ENCODE data around the gene AIMP1.

Gene AIMP1

DNA sequence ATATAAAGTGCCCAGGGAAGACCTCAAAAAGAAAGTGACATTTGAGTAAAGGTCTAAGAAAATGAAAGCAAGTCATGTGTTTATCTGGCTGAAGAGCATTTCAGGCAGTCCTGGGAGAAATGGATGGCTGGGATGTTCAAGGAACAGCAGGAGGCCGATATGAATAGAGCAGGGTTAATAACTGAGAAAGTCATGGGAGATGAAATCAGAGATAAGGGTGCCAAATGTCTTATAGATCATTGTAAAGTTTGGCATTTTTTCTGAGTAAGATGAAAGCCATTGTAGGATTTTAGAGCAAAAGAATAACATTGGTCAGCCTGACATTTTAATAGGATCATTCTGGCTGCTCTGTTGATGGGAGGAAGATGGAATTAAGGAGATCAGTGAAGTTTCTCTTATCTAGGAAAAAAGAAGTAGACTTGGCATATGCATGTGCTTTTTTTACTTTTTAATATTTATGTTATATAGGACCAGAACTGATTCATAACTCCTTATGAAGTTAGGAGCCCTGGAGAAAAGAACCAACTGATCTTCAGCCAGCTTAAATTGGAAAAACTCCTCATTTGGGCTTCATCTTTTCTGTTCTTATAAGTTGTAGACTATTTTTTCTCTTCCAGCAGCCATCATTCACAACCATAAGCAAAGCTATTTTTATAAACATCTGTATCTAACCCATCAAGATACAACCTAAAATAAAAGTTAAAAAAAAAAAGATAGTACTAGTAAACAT is 18.6 kb downstream of the AIMP1 start:
- 0 out of 2 replicates have a peak, but pooled peaks cover 4% of the 10 kb centered on the region for H3K9me3 ChIP-seq (ENCODE audit: insufficient read depth, low read depth, low read length)
- H3K9ac ChIP-seq (ENCODE audit: low read depth, low read length) = no peak overlapping the region
- no peaks in the 10 kb centered on the region for H3K27me3 ChIP-seq (ENCODE audit: insufficient read depth, low read length)
- H3K27ac ChIP-seq (ENCODE audit: low read length) = no peak overlapping the region
- peaks cover 76% of the 10 kb centered on the region for H3K36me3 ChIP-seq (ENCODE audit: insufficient read depth, low read depth, low read length)
- H3K4me3 ChIP-seq (ENCODE audit: low read length) = no peak overlapping the region
- H3K4me1 ChIP-seq (ENCODE audit: insufficient read depth, low read length) = no peaks in the 10 kb centered on the region

DNA sequence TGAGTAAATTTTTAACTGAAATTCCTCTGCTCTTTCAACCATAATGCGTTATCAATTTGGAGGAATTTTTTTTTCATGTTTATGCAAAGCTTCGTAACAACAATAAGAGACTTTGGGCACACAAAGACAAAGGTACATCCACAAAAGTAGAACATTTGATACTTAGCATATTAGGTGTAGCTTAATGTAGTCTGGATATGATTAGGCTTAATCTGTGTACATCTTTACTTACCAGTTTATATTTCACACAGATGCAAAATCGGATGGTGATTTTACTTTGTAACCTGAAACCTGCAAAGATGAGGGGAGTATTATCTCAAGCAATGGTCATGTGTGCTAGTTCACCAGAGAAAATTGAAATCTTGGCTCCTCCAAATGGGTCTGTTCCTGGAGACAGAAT is 20.3 kb downstream of the AIMP1 start:
- 0 out of 2 replicates have a peak, but pooled peaks cover 4% of the 10 kb centered on the region for H3K9me3 ChIP-seq (ENCODE audit: insufficient read depth, low read depth, low read length)
- H3K36me3 ChIP-seq (ENCODE audit: insufficient read depth, low read depth, low read length) = peaks cover 63% of the 10 kb centered on the region
- no peaks in the 10 kb centered on the region for H3K27me3 ChIP-seq (ENCODE audit: insufficient read depth, low read length)

GRCh38 chr4:106337916-106338315 is 21.6 kb downstream of the AIMP1 start:
- no peak overlapping the region for H3K27ac ChIP-seq (ENCODE audit: low read length)
- no peaks in the 10 kb centered on the region for H3K27me3 ChIP-seq (ENCODE audit: insufficient read depth, low read length)
- 0 out of 2 replicates have a peak, but pooled peaks cover 4% of the 10 kb centered on the region for H3K9me3 ChIP-seq (ENCODE audit: insufficient read depth, low read depth, low read length)
- no peak overlapping the region for H3K9ac ChIP-seq (ENCODE audit: low read depth, low read length)
- peaks cover 53% of the 10 kb centered on the region for H3K36me3 ChIP-seq (ENCODE audit: insufficient read depth, low read depth, low read length)
- H3K4me1 ChIP-seq (ENCODE audit: insufficient read depth, low read length) = no peaks in the 10 kb centered on the region
- no peak overlapping the region for H3K4me3 ChIP-seq (ENCODE audit: low read length)

More for the DNA sequence above, 20.3 kb downstream of the AIMP1 start:
- Histone ChIP-seq H3K9ac (ENCODE audit: low read depth, low read length) (no peak overlapping the region), H3K27ac (ENCODE audit: low read length) (no peak overlapping the region), H3K4me1 (ENCODE audit: insufficient read depth, low read length) (no peaks in the 10 kb centered on the region), H3K4me3 (ENCODE audit: low read length) (no peak overlapping the region)

DNA sequence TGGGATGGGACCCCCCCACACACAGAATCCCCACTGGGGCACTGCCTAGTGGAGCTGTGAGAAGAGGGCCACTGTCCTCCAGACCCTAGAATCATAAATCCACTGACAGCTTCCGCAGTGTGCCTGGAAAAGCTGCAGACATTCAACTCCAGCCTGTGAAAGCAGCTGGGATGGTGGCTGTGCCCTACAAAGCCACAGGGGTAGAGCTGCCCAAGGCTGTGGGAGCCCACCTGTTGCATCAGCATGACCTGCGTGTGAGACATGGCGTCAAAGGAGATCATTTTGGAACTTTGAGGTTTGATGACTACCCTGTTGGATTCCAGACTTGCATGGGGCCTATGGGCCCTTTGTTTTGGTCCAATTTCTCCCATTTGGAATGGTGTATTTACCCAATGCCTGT is 22.3 kb downstream of the AIMP1 start:
- Histone ChIP-seq H3K4me1 (ENCODE audit: insufficient read depth, low read length) (no peaks in the 10 kb centered on the region), H3K4me3 (ENCODE audit: low read length) (no peak overlapping the region), H3K9ac (ENCODE audit: low read depth, low read length) (no peak overlapping the region), H3K27me3 (ENCODE audit: insufficient read depth, low read length) (no peaks in the 10 kb centered on the region), H3K36me3 (ENCODE audit: insufficient read depth, low read depth, low read length) (peaks cover 47% of the 10 kb centered on the region), H3K27ac (ENCODE audit: low read length) (no peak overlapping the region), H3K9me3 (ENCODE audit: insufficient read depth, low read depth, low read length) (0 out of 2 replicates have a peak, but pooled peaks cover 4% of the 10 kb centered on the region)

DNA sequence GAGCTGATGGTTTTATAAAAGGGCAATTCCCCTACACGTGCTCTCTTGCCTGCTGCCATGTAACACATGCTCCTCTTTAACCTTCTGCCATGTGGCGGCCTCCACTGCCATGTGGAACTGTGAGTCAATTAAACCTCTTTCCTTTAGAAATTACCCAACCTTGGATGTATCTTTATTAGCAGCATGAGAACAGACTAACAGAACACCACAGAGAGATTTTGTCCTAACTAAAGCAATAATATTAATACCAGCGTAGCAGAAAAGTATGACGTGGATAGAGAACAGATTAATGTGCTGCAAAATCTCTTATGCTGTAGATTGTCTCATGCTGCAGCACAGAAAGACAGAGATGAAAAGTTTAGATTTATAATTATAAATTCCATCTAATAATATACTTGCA is 23.1 kb downstream of the AIMP1 start:
- Histone ChIP-seq H3K9ac (ENCODE audit: low read depth, low read length) (no peak overlapping the region), H3K4me1 (ENCODE audit: insufficient read depth, low read length) (no peaks in the 10 kb centered on the region), H3K4me3 (ENCODE audit: low read length) (no peak overlapping the region), H3K27ac (ENCODE audit: low read length) (no peak overlapping the region), H3K27me3 (ENCODE audit: insufficient read depth, low read length) (no peaks in the 10 kb centered on the region), H3K9me3 (ENCODE audit: insufficient read depth, low read depth, low read length) (0 out of 2 replicates have a peak, but pooled peaks cover 4% of the 10 kb centered on the region), H3K36me3 (ENCODE audit: insufficient read depth, low read depth, low read length) (peaks cover 42% of the 10 kb centered on the region)

DNA sequence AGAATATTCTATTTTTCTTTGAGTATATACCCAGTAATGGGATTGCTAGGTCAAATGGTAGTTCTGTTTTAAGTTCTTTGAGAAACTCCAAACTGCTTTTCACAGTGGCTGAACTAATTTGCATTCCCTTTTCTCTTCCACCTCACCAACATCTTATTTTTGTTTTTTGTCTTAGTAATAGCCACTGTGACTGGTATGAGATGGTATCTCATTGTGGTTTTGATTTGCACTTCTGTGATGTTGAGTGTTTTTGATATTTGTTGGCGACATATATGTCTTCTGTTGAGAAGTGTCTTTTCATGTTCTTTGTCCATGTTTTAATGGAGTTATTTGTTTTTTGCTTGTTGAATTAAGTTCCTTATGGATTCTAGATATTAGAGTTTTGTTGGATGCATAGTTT is 24.4 kb downstream of the AIMP1 start:
- Histone ChIP-seq H3K27me3 (ENCODE audit: insufficient read depth, low read length) (no peaks in the 10 kb centered on the region), H3K9ac (ENCODE audit: low read depth, low read length) (no peak overlapping the region), H3K4me3 (ENCODE audit: low read length) (no peak overlapping the region), H3K36me3 (ENCODE audit: insufficient read depth, low read depth, low read length) (peaks cover 33% of the 10 kb centered on the region), H3K9me3 (ENCODE audit: insufficient read depth, low read depth, low read length) (0 out of 2 replicates have a peak, but pooled peaks cover 4% of the 10 kb centered on the region), H3K27ac (ENCODE audit: low read length) (no peak overlapping the region), H3K4me1 (ENCODE audit: insufficient read depth, low read length) (no peaks in the 10 kb centered on the region)

- H3K9me3 ChIP-seq (ENCODE audit: insufficient read depth, low read depth, low read length) = no peaks in the 10 kb centered on the region
- peaks cover 18% of the 10 kb centered on the region for H3K36me3 ChIP-seq (ENCODE audit: insufficient read depth, low read depth, low read length)
- H3K27me3 ChIP-seq (ENCODE audit: insufficient read depth, low read length) = no peaks in the 10 kb centered on the region
- no peak overlapping the region for H3K9ac ChIP-seq (ENCODE audit: low read depth, low read length)
- H3K4me3 ChIP-seq (ENCODE audit: low read length) = no peak overlapping the region
- no peaks in the 10 kb centered on the region for H3K4me1 ChIP-seq (ENCODE audit: insufficient read depth, low read length)
- H3K27ac ChIP-seq (ENCODE audit: low read length) = no peak overlapping the region
Observed at GRCh38 chr4:106343865-106344646, 27.7 kb downstream of the AIMP1 start.

DNA sequence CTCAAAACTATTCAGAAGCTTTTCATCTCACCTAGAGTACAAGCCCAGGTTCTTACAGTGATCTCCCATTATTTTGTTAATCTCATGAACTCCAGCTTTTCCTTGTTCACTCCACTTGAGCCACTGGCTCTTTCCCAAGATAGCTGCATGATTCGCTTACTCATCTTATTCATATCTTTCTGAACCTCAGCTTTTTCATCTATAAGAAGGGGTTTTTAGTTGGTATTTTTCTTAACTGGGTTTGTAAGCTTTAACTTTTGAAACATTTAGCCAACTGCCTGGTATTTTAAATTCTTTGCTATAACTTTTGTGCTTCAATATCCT is 28.3 kb downstream of the AIMP1 start:
- Histone ChIP-seq H3K27me3 (ENCODE audit: insufficient read depth, low read length) (no peaks in the 10 kb centered on the region), H3K4me3 (ENCODE audit: low read length) (no peak overlapping the region), H3K4me1 (ENCODE audit: insufficient read depth, low read length) (no peaks in the 10 kb centered on the region), H3K36me3 (ENCODE audit: insufficient read depth, low read depth, low read length) (peaks cover 17% of the 10 kb centered on the region), H3K27ac (ENCODE audit: low read length) (no peak overlapping the region), H3K9me3 (ENCODE audit: insufficient read depth, low read depth, low read length) (no peaks in the 10 kb centered on the region), H3K9ac (ENCODE audit: low read depth, low read length) (no peak overlapping the region)

DNA sequence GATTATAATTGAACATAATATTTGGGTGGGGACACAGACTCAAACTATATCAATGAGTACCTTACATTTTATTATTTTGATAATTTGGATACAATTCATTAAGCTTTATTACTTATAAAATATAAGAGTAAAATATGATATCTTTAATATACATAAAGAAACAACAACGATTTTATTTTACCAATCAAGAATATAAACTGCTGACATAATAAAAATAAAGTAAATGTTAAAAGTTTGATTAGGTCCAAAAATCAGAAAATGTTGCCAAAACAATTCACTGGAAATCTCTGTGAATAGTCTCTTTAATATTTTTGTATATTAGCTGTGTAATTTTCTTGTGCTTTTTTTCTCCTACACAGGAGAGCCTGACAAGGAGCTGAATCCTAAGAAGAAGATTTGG is 30.8 kb downstream of the AIMP1 start:
- no peak overlapping the region for H3K4me3 ChIP-seq (ENCODE audit: low read length)
- H3K36me3 ChIP-seq (ENCODE audit: insufficient read depth, low read depth, low read length) = peaks cover 17% of the 10 kb centered on the region
- H3K27me3 ChIP-seq (ENCODE audit: insufficient read depth, low read length) = no peaks in the 10 kb centered on the region
- H3K9me3 ChIP-seq (ENCODE audit: insufficient read depth, low read depth, low read length) = no peaks in the 10 kb centered on the region
- no peak overlapping the region for H3K9ac ChIP-seq (ENCODE audit: low read depth, low read length)
- H3K27ac ChIP-seq (ENCODE audit: low read length) = no peak overlapping the region
- H3K4me1 ChIP-seq (ENCODE audit: insufficient read depth, low read length) = no peaks in the 10 kb centered on the region

DNA sequence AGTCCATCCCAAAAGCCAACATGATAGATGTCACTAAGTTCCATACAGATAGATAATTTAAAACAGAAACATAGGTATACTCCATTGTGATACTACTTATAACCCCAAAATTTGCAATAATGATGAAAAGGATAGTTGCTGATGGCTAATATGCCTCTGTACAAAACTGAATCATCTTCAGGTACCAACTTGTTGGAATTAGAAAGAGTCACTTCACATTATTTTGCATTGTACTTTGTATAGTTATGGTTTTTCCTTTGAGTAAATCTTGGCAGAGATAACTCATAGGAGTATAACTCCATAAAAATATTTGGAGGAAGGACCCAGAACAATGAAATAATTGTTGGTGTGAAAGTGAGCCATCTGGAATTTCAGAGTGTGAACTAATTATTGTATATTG is 34.7 kb downstream of the AIMP1 start:
- Histone ChIP-seq H3K27ac (ENCODE audit: low read length) (no peak overlapping the region), H3K9ac (ENCODE audit: low read depth, low read length) (no peak overlapping the region), H3K4me1 (ENCODE audit: insufficient read depth, low read length) (no peaks in the 10 kb centered on the region; the same call in 1 of the 2 replicates), H3K4me3 (ENCODE audit: low read length) (no peak overlapping the region), H3K9me3 (ENCODE audit: insufficient read depth, low read depth, low read length) (no peaks in the 10 kb centered on the region), H3K27me3 (ENCODE audit: insufficient read depth, low read length) (no peaks in the 10 kb centered on the region), H3K36me3 (ENCODE audit: insufficient read depth, low read depth, low read length) (peaks cover 17% of the 10 kb centered on the region)

GRCh38 chr4:106353786-106354185 is 37.4 kb downstream of the AIMP1 start:
- Histone ChIP-seq H3K27ac (ENCODE audit: low read length) (no peak overlapping the region), H3K27me3 (ENCODE audit: insufficient read depth, low read length) (no peaks in the 10 kb centered on the region), H3K4me1 (ENCODE audit: insufficient read depth, low read length) (no peaks in the 10 kb centered on the region; the same call in 1 of the 2 replicates), H3K4me3 (ENCODE audit: low read length) (no peak overlapping the region), H3K36me3 (ENCODE audit: insufficient read depth, low read depth, low read length) (peaks cover 1% of the 10 kb centered on the region; the same call in 1 of the 2 replicates), H3K9ac (ENCODE audit: low read depth, low read length) (no peak overlapping the region), H3K9me3 (ENCODE audit: insufficient read depth, low read depth, low read length) (no peaks in the 10 kb centered on the region)

GRCh38 chr4:106355193-106355592 is 38.8 kb downstream of the AIMP1 start:
- Histone ChIP-seq H3K9ac (ENCODE audit: low read depth, low read length) (no peak overlapping the region), H3K9me3 (ENCODE audit: insufficient read depth, low read depth, low read length) (no peaks in the 10 kb centered on the region), H3K4me1 (ENCODE audit: insufficient read depth, low read length) (no peaks in the 10 kb centered on the region; the same call in 1 of the 2 replicates), H3K27me3 (ENCODE audit: insufficient read depth, low read length) (no peaks in the 10 kb centered on the region), H3K27ac (ENCODE audit: low read length) (no peak overlapping the region), H3K4me3 (ENCODE audit: low read length) (no peak overlapping the region), H3K36me3 (ENCODE audit: insufficient read depth, low read depth, low read length) (no peaks in the 10 kb centered on the region)

Measured in iPS-20b (cell line).